IPS DF 6.9 (cell line): ENCODE measurements around the gene PGR.

Experiments
- DNase-seq: peaks from one replicate; pipeline ENCODE4 v3.0.0-alpha.2; 2013; ENCODE audit warnings: low read depth, low spot score
- H3K27ac ChIP-seq: one replicate; pipeline ENCODE4 v1.5.1; 2013; ENCODE audit warnings: low read length, control low read depth
- H3K27me3 ChIP-seq: 2 replicates; pipeline ENCODE4 v1.6.1; 2013; ENCODE audit warnings: mild to moderate bottlenecking, low read length; ENCODE audit not compliant: control insufficient read depth, insufficient read depth
- H3K36me3 ChIP-seq: 2 replicates; pipeline ENCODE4 v1.6.1; 2013; ENCODE audit warnings: low read length; ENCODE audit not compliant: control insufficient read depth, insufficient read depth
- H3K4me1 ChIP-seq: 2 replicates; pipeline ENCODE4 v1.6.1; 2013; ENCODE audit warnings: low read length; ENCODE audit not compliant: control insufficient read depth, insufficient read depth
- H3K4me3 ChIP-seq: 2 replicates; pipeline ENCODE4 v1.5.1; 2013; ENCODE audit warnings: mild to moderate bottlenecking, low read length
- H3K9me3 ChIP-seq: 2 replicates; pipeline ENCODE4 v1.6.1; 2013; ENCODE audit warnings: low read length, inconsistent platforms; ENCODE audit not compliant: control insufficient read depth, insufficient read depth
- WGBS: extraction: QIAGEN DNeasy Blood & Tissue Kit; methylation state at CpG from one replicate; pipeline ENCODE4 v1.1.7; 2013; ENCODE audit warnings: mixed read lengths, missing lambda C conversion rate; ENCODE audit not compliant: insufficient read length, insufficient coverage; 5-methylcytosine and 5-hydroxymethylcytosine counted together

The PGR gene

DNA sequence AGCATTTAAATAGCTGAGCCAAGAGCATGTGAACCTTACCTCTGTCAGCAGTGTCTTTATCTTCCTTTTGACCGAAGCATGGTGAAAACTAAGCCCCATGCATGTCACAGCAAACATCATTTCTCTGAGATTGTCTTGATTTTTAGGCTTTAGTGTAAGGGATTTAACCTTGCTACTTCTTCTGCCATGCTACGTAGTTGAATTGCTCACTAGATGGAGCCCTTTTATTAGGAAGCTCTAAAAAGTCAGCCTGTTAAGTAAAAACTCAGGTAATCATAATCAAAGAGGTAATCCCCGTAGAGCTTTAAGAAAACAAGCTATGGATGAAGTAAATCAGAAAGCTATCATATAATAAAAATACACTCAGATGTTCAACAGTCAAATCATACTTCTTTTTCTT, 149.5 kb downstream of the PGR start:
- no peak overlapping the region for H3K27ac ChIP-seq
- no peak overlapping the region for H3K4me3 ChIP-seq
- no peaks in the 10 kb centered on the region; the same call in 1 of the 2 replicates for H3K36me3 ChIP-seq
- H3K9me3 ChIP-seq, result no peaks in the 10 kb centered on the region
- no peaks in the 10 kb centered on the region for H3K4me1 ChIP-seq
- peaks cover 13% of the 10 kb centered on the region for H3K27me3 ChIP-seq
- DNase-seq, result no peak
- no CpG with 5 or more reads among the region's 3 CpGs for WGBS
